Left lung (tissue), 10 donors: ENCODE results near the gene TRMT44. TPM values are rescaled to one million over a fixed set of nuclear protein-coding genes. Genes with fewer than 3 reads are reported as not detected.
"Not testable (repeated sequence)": the region's sequence is repeated elsewhere in the genome, so short reads cannot be mapped to it uniquely, and the experiment has no call there.

ENCODE experiments used
- ATAC-seq: fragments of 200-7000 bp; cut with Tn5 transposase; one replicate; pipeline ENCODE4 v1.9.1; 2020; ENCODE audit warnings: moderate library complexity
- DNase-seq, 4 donors: peaks; one replicate each; pipeline ENCODE4 v3.0.0-alpha.2; 2013 to 2020
- H3K27ac ChIP-seq, 2 donors: fragments of 200-600 bp; sonication (generic) in 1 of 2; one replicate each; pipeline versions ENCODE4 v1.5.0 to v1.8.0; 2020 to 2021
- H3K27me3 ChIP-seq, 2 donors: fragments of 200-600 bp; sonication (generic) in 1 of 2; one replicate each; pipeline versions ENCODE4 v1.5.0 to v1.8.0; 2020 to 2021
- H3K36me3 ChIP-seq, 2 donors: fragments of 200-600 bp; sonication (generic) in 1 of 2; one replicate each; pipeline versions ENCODE4 v1.5.0 to v1.8.0; 2020 to 2021
- H3K4me1 ChIP-seq, 2 donors: fragments of 200-600 bp; one replicate each; pipeline ENCODE4 v1.8.0; 2021
- H3K4me3 ChIP-seq, 2 donors: fragments of 200-600 bp; sonication (generic) in 1 of 2; one replicate each; pipeline versions ENCODE4 v1.5.0 to v1.8.0; 2020 to 2021; ENCODE audit warnings: mild to moderate bottlenecking in 1 of 2
- H3K9me3 ChIP-seq, 2 donors: fragments of 200-600 bp; sonication (generic) in 1 of 2; one replicate each; pipeline versions ENCODE4 v1.5.0 to v1.8.0; 2020 to 2021
- CTCF ChIP-seq, 2 donors: fragments of 200-600 bp; sonication (generic) in 1 of 2; IDR thresholded peaks; one replicate each; pipeline versions ENCODE4 v1.5.0 to v1.8.0; 2021; ENCODE audit warnings: antibody characterized with exemption in 2 of 2
- intact Hi-C, 2 donors: fragments of 100-400 bp; cut with DNase I; formaldehyde crosslinking; loops; one replicate each; pipeline versions ENCODE4 v1.11.2 to v1.14.2; 2022
- polyA plus RNA-seq, 6 donors: library from polyadenylated mRNA; unstranded; fragments of 120-200 nt; gene quantifications; one replicate each; pipeline ENCODE4 v1.2.1, GENCODE V29; 2013; ENCODE audit not compliant: insufficient read length in 6 of 6
- total RNA-seq, 2 donors: library from RNA; stranded (reverse); fragmentation: NEBNext Ultra II Directional; extraction: Animal tissue kit (Norgen Biotek cat#: 25700); gene quantifications; one replicate each; pipeline ENCODE4 v1.2.1, GENCODE V29; 2021
- donor health status: DM: no; HTN: yes; CAD: no.
- donor health status: DM: no; HTN: no; CAD: no.

TRMT44 gene
- total and polyA plus RNA-seq, 8 donors, result 15.0 to 20.6 (median 19.1) TPM

- DNase-seq (no peak), ATAC-seq (no peak)
- Histone ChIP-seq H3K4me1 (no peaks in the 10 kb centered on the region), H3K27ac (no peak overlapping the region), H3K9me3 (no peaks in the 10 kb centered on the region), H3K4me3 (no peak overlapping the region), H3K36me3 (no peaks in the 10 kb centered on the region), H3K27me3 (no peaks in the 10 kb centered on the region)
- TF ChIP-seq CTCF (IDR thresholded peaks at IDR 0.05), result no peak
- intact Hi-C loops, result no loop called here
Observed at GRCh38 chr4:8488791-8489369, 48.3 kb downstream of the TRMT44 start.

- H3K4me3 ChIP-seq, intact Hi-C loops, H3K27ac ChIP-seq, ATAC-seq, H3K9me3 ChIP-seq, H3K27me3 ChIP-seq, H3K4me1 ChIP-seq, H3K36me3 ChIP-seq: not testable (repeated sequence)
- DNase-seq, result peak in 1 of 4 donors; percentile 67
Observed at GRCh38 chr4:8491478-8491877, 50.9 kb downstream of the TRMT44 start.

GRCh38 chr4:8492174-8492573, 51.6 kb downstream of the TRMT44 start:
- no peaks in the 10 kb centered on the region for H3K36me3 ChIP-seq
- no peak overlapping the region for H3K4me3 ChIP-seq
- H3K9me3 ChIP-seq, result peaks cover 0 to 2% of the 10 kb centered on the region in 2 donors
- no peak for TF ChIP-seq CTCF (IDR thresholded peaks at IDR 0.05)
- H3K27me3 ChIP-seq, result no peaks in the 10 kb centered on the region
- intact Hi-C loops, result no loop called here
- H3K4me1 ChIP-seq, result no peaks in the 10 kb centered on the region
- ATAC-seq, result no peak
- H3K27ac ChIP-seq, result no peak overlapping the region
- DNase-seq, result no peak

- H3K4me1 ChIP-seq, result no peaks in the 10 kb centered on the region
- ATAC-seq (no peak), DNase-seq (no peak)
- intact Hi-C loops, result no loop called here
- H3K36me3 ChIP-seq, result no peaks in the 10 kb centered on the region
- no peaks in the 10 kb centered on the region for H3K27me3 ChIP-seq
- H3K4me3 ChIP-seq, result no peak overlapping the region
- no peak for TF ChIP-seq CTCF (IDR thresholded peaks at IDR 0.05)
- H3K9me3 ChIP-seq, result peaks cover 0 to 2% of the 10 kb centered on the region in 2 donors
- no peak overlapping the region for H3K27ac ChIP-seq
Observed at GRCh38 chr4:8493484-8493883, 52.9 kb downstream of the TRMT44 start.

- Histone ChIP-seq H3K9me3 (peaks cover 0 to 2% of the 10 kb centered on the region in 2 donors), H3K27ac (no peak overlapping the region), H3K27me3 (no peaks in the 10 kb centered on the region), H3K36me3 (no peaks in the 10 kb centered on the region), H3K4me1 (no peaks in the 10 kb centered on the region), H3K4me3 (no peak overlapping the region)
- DNase-seq (no peak), ATAC-seq (no peak)
- intact Hi-C loops, result no loop called here
- TF ChIP-seq CTCF (IDR thresholded peaks at IDR 0.05), result no peak
Observed at GRCh38 chr4:8494218-8494617, 53.6 kb downstream of the TRMT44 start.

- no peaks in the 10 kb centered on the region for H3K36me3 ChIP-seq
- no peaks in the 10 kb centered on the region for H3K4me1 ChIP-seq
- no peak for TF ChIP-seq CTCF (IDR thresholded peaks at IDR 0.05)
- ATAC-seq (no peak), DNase-seq (no peak)
- no peak overlapping the region for H3K4me3 ChIP-seq
- H3K27me3 ChIP-seq, result no peaks in the 10 kb centered on the region
- no peak overlapping the region for H3K27ac ChIP-seq
- H3K9me3 ChIP-seq, result peaks cover 0 to 2% of the 10 kb centered on the region in 2 donors
- intact Hi-C loops, result no loop called here
Observed at GRCh38 chr4:8494983-8495548, 54.5 kb downstream of the TRMT44 start.
